GM12873 (cell line): Measurements from ENCODE around the gene ERH.

Experiments used
- CTCF ChIP-seq: IDR thresholded peaks from 2 replicates; pipeline ENCODE4 v1.5.1; 2012; ENCODE audit warnings: low read depth, mild to moderate bottlenecking, moderate library complexity, low read length, control low read depth; ENCODE audit not compliant: insufficient read depth; ENCODE audit errors: missing control alignments

Gene ERH

GRCh38 chr14:69345402-69345801 lies 52.7 kb downstream of the ERH start:
- no peak for TF ChIP-seq CTCF

DNA sequence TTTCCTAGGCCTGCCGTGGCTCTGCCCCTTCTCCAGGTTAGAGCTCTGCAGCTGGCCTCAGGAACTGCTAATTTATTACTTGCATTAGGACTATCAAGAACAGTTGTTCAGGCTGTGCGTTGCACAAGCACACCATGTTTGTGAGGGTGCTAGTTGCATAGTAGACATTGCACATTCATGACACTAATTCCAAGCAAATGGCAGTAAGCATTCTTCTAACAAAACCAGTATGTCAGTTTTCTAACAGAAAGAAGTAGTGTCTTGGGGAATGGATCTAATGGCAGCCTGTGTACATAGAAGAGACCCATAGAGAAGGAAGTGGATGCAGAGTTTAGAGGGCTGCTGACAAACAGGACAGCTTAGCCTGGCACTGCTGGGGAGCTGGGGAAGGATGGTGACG lies 53.9 kb downstream of the ERH start:
- TF ChIP-seq CTCF, result no peak

- TF ChIP-seq CTCF, result no peak
Observed at GRCh38 chr14:69342928-69343525, 55.1 kb downstream of the ERH start.

DNA sequence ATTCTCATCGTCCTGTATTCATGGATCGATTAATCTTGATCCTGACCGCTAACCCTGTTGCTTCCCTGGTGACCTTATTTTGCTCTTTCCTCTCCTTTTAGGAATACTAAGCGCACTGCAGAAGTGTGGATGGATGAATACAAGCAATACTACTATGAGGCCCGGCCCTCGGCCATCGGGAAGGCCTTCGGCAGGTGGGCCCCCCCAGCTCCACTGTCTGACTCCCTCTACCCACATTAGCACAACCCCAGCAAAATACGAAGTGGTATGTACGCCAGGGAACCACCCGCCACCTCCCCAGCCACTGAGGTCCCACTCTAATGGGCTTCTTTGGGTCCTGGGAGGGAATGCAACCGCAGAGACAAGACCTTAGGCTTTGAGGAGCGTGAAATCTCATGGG lies 58.7 kb downstream of the ERH start:
- no peak for TF ChIP-seq CTCF

GRCh38 chr14:69337984-69338383 lies 60.1 kb downstream of the ERH start:
- TF ChIP-seq CTCF, result no peak

- TF ChIP-seq CTCF, result no peak
Observed at GRCh38 chr14:69335371-69335771, 62.7 kb downstream of the ERH start.

- TF ChIP-seq CTCF, result no peak
Observed at GRCh38 chr14:69334576-69334975, 63.5 kb downstream of the ERH start.
